HEK293 (cell line): Measurements from ENCODE around the gene TMTC1.
A peak's percentile ranks its signal among the peaks of the same experiment; 100 is the strongest.

Experiments used
- CTCF ChIA-PET: fragments of 350-600 bp; formaldehyde crosslinking; extraction: SDS; loops from one replicate; lab custom pipeline; 2021; ENCODE audit warnings: antibody characterized with exemption; lab: Yijun Ruan, JAX
- POLR2A ChIA-PET: fragments of 300-600 bp; formaldehyde crosslinking; extraction: SDS; loops from one replicate; lab custom pipeline; 2020; ENCODE audit warnings: antibody characterized with exemption, inconsistent platforms; lab: Yijun Ruan, JAX
- H3K27ac ChIP-seq: fragments of 200-500 bp; sonication (Bioruptor generic); 2 replicates; pipeline ENCODE4 v1.5.1; 2014; ENCODE audit warnings: low read depth, low read length, control low read depth, inconsistent platforms; ENCODE audit errors: extremely low read depth
- H3K36me3 ChIP-seq, 2 experiments: fragments of 200-500 bp in 1 of 2; sonication (Bioruptor generic) in 1 of 2; 1 replicate in 1 of 2; 2 replicates in 1 of 2; pipeline ENCODE4 v1.5.1; 2014 to 2017; ENCODE audit warnings: inconsistent platforms in 2 of 2, low read length in 2 of 2; ENCODE audit not compliant: control insufficient read depth in 2 of 2, insufficient read depth in 1 of 2
- H3K4me1 ChIP-seq: fragments of 200-500 bp; sonication (Bioruptor generic); 2 replicates; pipeline ENCODE4 v1.5.1; 2014; ENCODE audit warnings: mild to moderate bottlenecking, low read length, inconsistent platforms; ENCODE audit not compliant: control insufficient read depth, insufficient read depth
- H3K4me3 ChIP-seq: 2 replicates; pipeline ENCODE4 v1.5.1; 2011; ENCODE audit warnings: low read depth, mild to moderate bottlenecking, control low read depth, low read length, moderate library complexity
- H3K9me3 ChIP-seq: fragments of 200-500 bp; sonication (Bioruptor generic); 2 replicates; pipeline ENCODE4 v1.5.1; 2014; ENCODE audit warnings: low read depth, low read length, inconsistent platforms; ENCODE audit not compliant: control insufficient read depth, insufficient read depth
- GFI1B ChIP-seq: fragments of 450-650 bp; formaldehyde crosslinking; IDR thresholded peaks from 2 replicates; pipeline ENCODE4 v1.5.1; 2016; ENCODE audit warnings: missing biosample characterization, missing genetic modification characterization
- GLIS1 ChIP-seq: fragments of 450-650 bp; formaldehyde crosslinking; IDR thresholded peaks from 2 replicates; pipeline ENCODE4 v1.5.1; 2016; ENCODE audit warnings: missing biosample characterization, missing genetic modification characterization
- TRIM28 ChIP-seq: IDR thresholded peaks from 2 replicates; pipeline ENCODE4 v1.6.1; 2011; ENCODE audit warnings: low read length, control low read depth, borderline replicate concordance
- ZBTB21 ChIP-seq: fragments of 450-650 bp; formaldehyde crosslinking; IDR thresholded peaks from 2 replicates; pipeline ENCODE4 v1.5.1; 2017; ENCODE audit warnings: missing biosample characterization, missing genetic modification characterization
- ZBTB7A ChIP-seq: fragments of 450-650 bp; formaldehyde crosslinking; IDR thresholded peaks from 2 replicates; pipeline ENCODE4 v1.5.1; 2016; ENCODE audit warnings: low read depth, missing biosample characterization, missing genetic modification characterization
- ZFHX2 ChIP-seq: fragments of 450-650 bp; formaldehyde crosslinking; conservative IDR thresholded peaks from 2 replicates; pipeline ENCODE4 v1.5.1; 2016; ENCODE audit warnings: missing biosample characterization, missing genetic modification characterization
- ZFP37 ChIP-seq: fragments of 450-650 bp; formaldehyde crosslinking; IDR thresholded peaks from 2 replicates; pipeline ENCODE4 v1.5.1; 2016; ENCODE audit warnings: missing biosample characterization, missing genetic modification characterization
- ZNF37A ChIP-seq: fragments of 450-650 bp; IDR thresholded peaks from 2 replicates; pipeline ENCODE4 v1.5.1; 2018; ENCODE audit warnings: missing biosample characterization, missing genetic modification characterization
- ZNF514 ChIP-seq: fragments of 450-650 bp; formaldehyde crosslinking; IDR thresholded peaks from 2 replicates; pipeline ENCODE4 v1.5.1; 2016; ENCODE audit warnings: missing biosample characterization, missing genetic modification characterization
- ZNF558 ChIP-seq: fragments of 450-650 bp; formaldehyde crosslinking; IDR thresholded peaks from 2 replicates; pipeline ENCODE4 v1.5.1; 2016; ENCODE audit warnings: missing biosample characterization, missing genetic modification characterization
- ZNF571 ChIP-seq: fragments of 450-650 bp; formaldehyde crosslinking; IDR thresholded peaks from 2 replicates; pipeline ENCODE4 v1.5.0; 2017; ENCODE audit warnings: missing biosample characterization, missing genetic modification characterization
- ZNF610 ChIP-seq: fragments of 450-650 bp; formaldehyde crosslinking; IDR thresholded peaks from 2 replicates; pipeline ENCODE4 v1.5.1; 2016; ENCODE audit warnings: missing biosample characterization, missing genetic modification characterization, borderline replicate concordance
- ZNF747 ChIP-seq: fragments of 450-650 bp; formaldehyde crosslinking; IDR thresholded peaks from 2 replicates; pipeline ENCODE4 v1.5.1; 2016; ENCODE audit warnings: missing biosample characterization, missing genetic modification characterization
- ZSCAN23 ChIP-seq: fragments of 450-650 bp; formaldehyde crosslinking; IDR thresholded peaks from 2 replicates; pipeline ENCODE4 v1.5.1; 2016; ENCODE audit warnings: missing biosample characterization, missing genetic modification characterization
- TF ChIP-seq, protein P1 (sequence below): fragments of 450-650 bp; formaldehyde crosslinking; IDR thresholded peaks from 2 replicates; pipeline ENCODE4 v1.5.1; 2016; ENCODE audit warnings: missing biosample characterization, missing genetic modification characterization
- TF ChIP-seq, protein P2 (sequence below): fragments of 450-650 bp; IDR thresholded peaks from 2 replicates; pipeline ENCODE4 v1.5.1; 2018; ENCODE audit warnings: missing biosample characterization, missing genetic modification characterization
- TF ChIP-seq, protein P3 (sequence below): fragments of 450-650 bp; formaldehyde crosslinking; IDR thresholded peaks from 2 replicates; pipeline ENCODE4 v1.5.1; 2016; ENCODE audit warnings: missing biosample characterization, missing genetic modification characterization
- TF ChIP-seq, protein P4 (sequence below): fragments of 450-650 bp; formaldehyde crosslinking; IDR thresholded peaks from 2 replicates; pipeline ENCODE4 v1.5.1; 2016; ENCODE audit warnings: missing biosample characterization, missing genetic modification characterization
- TF ChIP-seq, protein P5 (sequence below): fragments of 450-650 bp; formaldehyde crosslinking; IDR thresholded peaks from 2 replicates; pipeline ENCODE4 v1.5.1; 2017; ENCODE audit warnings: missing biosample characterization, missing genetic modification characterization

The TMTC1 gene

DNA sequence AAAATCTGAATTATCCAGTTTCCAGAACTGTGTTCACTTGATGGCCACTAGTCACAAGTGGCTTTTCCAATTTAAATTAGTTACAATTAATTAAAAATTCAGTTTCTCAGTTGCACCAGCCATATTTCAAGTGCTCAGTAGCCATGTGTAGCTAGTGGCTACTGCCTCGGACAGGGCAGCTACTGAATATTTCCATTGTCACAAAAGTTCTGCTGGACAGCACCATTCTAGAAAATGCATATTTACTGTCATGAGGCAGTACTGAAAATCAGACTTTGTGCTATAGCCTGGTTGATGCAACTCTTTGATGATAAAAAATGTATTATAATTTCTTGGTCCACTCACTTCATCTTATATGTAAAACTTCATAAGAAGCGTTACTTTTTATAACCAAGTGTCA, 274.8 kb downstream of the TMTC1 start:
- Histone ChIP-seq H3K27ac (no peak overlapping the region), H3K36me3 (peaks cover 0 to 3% of the 10 kb centered on the region in 2 experiments; a peak in 1 of 3 replicates), H3K9me3 (no peaks in the 10 kb centered on the region)
- TF ChIP-seq GLIS1 (tag by site-specific recombination): no peak
- TF ChIP-seq, protein P1, sequence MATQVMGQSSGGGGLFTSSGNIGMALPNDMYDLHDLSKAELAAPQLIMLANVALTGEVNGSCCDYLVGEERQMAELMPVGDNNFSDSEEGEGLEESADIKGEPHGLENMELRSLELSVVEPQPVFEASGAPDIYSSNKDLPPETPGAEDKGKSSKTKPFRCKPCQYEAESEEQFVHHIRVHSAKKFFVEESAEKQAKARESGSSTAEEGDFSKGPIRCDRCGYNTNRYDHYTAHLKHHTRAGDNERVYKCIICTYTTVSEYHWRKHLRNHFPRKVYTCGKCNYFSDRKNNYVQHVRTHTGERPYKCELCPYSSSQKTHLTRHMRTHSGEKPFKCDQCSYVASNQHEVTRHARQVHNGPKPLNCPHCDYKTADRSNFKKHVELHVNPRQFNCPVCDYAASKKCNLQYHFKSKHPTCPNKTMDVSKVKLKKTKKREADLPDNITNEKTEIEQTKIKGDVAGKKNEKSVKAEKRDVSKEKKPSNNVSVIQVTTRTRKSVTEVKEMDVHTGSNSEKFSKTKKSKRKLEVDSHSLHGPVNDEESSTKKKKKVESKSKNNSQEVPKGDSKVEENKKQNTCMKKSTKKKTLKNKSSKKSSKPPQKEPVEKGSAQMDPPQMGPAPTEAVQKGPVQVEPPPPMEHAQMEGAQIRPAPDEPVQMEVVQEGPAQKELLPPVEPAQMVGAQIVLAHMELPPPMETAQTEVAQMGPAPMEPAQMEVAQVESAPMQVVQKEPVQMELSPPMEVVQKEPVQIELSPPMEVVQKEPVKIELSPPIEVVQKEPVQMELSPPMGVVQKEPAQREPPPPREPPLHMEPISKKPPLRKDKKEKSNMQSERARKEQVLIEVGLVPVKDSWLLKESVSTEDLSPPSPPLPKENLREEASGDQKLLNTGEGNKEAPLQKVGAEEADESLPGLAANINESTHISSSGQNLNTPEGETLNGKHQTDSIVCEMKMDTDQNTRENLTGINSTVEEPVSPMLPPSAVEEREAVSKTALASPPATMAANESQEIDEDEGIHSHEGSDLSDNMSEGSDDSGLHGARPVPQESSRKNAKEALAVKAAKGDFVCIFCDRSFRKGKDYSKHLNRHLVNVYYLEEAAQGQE (tag by site-specific recombination): peak; percentile 51; the same call in 1 of the 2 replicates
- TF ChIP-seq, all 188 proteins: peak for 1
- POLR2A ChIA-PET: no interaction called here
- Histone ChIP-seq H3K4me1 (no peaks in the 10 kb centered on the region), H3K4me3 (no peak overlapping the region)
- CTCF ChIA-PET: no interaction called here

DNA sequence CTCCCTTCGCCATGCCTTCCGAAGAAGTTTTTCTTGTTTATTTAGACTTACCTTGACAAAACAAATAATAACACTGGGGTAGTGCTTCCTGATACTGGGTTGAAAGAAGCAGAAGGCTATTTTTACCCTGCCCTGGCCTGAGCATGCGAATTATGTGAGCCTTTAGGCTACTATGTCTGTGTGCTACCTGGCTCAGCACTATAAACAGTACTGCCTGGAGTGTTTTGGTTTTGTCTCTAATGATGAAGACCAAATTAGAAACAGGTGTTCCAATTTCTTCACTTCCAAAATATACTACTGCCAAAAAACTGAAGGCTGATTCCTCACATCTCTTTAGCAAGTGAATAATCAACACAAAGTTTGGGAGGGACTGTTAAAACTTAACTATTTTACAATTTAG, 278.6 kb downstream of the TMTC1 start:
- Histone ChIP-seq H3K27ac (no peak overlapping the region), H3K9me3 (no peaks in the 10 kb centered on the region)
- TF ChIP-seq ZNF747 (tag by site-specific recombination) (no peak), ZNF571 (no peak), ZSCAN23 (no peak), ZNF558 (tag by site-specific recombination) (no peak), ZNF514 (no peak), ZFHX2 (tag by site-specific recombination) (no peak), ZFP37 (tag by site-specific recombination) (no peak), ZNF610 (no peak), GFI1B (tag by site-specific recombination) (no peak), TRIM28 (no peak), ZNF37A (tag by site-specific recombination) (no peak), ZBTB21 (no peak), ZBTB7A (tag by site-specific recombination) (no peak)
- TF ChIP-seq, protein P2, sequence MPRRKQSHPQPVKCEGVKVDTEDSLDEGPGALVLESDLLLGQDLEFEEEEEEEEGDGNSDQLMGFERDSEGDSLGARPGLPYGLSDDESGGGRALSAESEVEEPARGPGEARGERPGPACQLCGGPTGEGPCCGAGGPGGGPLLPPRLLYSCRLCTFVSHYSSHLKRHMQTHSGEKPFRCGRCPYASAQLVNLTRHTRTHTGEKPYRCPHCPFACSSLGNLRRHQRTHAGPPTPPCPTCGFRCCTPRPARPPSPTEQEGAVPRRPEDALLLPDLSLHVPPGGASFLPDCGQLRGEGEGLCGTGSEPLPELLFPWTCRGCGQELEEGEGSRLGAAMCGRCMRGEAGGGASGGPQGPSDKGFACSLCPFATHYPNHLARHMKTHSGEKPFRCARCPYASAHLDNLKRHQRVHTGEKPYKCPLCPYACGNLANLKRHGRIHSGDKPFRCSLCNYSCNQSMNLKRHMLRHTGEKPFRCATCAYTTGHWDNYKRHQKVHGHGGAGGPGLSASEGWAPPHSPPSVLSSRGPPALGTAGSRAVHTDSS (tag by site-specific recombination): no peak
- TF ChIP-seq, protein P3, sequence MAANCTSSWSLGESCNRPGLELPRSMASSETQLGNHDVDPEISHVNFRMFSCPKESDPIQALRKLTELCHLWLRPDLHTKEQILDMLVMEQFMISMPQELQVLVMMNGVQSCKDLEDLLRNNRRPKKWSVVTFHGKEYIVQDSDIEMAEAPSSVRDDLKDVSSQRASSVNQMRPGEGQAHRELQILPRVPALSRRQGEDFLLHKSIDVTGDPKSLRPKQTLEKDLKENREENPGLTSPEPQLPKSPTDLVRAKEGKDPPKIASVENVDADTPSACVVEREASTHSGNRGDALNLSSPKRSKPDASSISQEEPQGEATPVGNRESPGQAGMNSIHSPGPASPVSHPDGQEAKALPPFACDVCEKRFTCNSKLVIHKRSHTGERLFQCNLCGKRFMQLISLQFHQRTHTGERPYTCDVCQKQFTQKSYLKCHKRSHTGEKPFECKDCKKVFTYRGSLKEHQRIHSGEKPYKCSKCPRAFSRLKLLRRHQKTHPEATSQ: no peak
- TF ChIP-seq, protein P4, sequence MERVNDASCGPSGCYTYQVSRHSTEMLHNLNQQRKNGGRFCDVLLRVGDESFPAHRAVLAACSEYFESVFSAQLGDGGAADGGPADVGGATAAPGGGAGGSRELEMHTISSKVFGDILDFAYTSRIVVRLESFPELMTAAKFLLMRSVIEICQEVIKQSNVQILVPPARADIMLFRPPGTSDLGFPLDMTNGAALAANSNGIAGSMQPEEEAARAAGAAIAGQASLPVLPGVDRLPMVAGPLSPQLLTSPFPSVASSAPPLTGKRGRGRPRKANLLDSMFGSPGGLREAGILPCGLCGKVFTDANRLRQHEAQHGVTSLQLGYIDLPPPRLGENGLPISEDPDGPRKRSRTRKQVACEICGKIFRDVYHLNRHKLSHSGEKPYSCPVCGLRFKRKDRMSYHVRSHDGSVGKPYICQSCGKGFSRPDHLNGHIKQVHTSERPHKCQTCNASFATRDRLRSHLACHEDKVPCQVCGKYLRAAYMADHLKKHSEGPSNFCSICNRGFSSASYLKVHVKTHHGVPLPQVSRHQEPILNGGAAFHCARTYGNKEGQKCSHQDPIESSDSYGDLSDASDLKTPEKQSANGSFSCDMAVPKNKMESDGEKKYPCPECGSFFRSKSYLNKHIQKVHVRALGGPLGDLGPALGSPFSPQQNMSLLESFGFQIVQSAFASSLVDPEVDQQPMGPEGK (tag by site-specific recombination): no peak
- TF ChIP-seq, protein P5, sequence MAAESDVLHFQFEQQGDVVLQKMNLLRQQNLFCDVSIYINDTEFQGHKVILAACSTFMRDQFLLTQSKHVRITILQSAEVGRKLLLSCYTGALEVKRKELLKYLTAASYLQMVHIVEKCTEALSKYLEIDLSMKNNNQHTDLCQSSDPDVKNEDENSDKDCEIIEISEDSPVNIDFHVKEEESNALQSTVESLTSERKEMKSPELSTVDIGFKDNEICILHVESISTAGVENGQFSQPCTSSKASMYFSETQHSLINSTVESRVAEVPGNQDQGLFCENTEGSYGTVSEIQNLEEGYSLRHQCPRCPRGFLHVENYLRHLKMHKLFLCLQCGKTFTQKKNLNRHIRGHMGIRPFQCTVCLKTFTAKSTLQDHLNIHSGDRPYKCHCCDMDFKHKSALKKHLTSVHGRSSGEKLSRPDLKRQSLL (tag by site-specific recombination): no peak
- TF ChIP-seq, all 188 proteins: peak for 0
- H3K4me1 ChIP-seq: no peaks in the 10 kb centered on the region
- no peak overlapping the region for H3K4me3 ChIP-seq
- CTCF ChIA-PET: no interaction called here
- POLR2A ChIA-PET: no interaction called here
- no peaks in the 10 kb centered on the region for H3K36me3 ChIP-seq
